ENCODE data around the gene APOBEC3F.

DNA sequence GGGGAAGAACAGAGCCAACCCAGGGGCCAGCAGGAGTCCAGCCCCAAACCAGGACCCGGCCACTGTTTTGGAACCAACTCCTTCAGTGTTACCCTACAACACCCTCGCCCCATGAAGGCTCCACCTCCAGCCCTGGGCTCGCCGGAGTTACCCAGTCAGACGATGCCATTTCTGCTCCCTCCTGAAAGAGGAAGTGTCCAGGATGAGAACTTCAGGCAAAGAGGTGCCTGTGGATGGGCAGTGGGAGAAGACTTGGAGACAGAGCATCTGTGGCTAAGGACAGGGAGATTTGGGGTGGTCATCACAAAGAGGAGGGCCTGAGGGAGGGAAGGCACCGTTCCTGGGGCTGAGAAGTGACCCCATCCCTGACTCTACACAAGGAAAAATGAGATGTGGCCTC is 44.6 kb upstream of the APOBEC3F start:
- TF ChIP-seq POLR2A (IDR thresholded peaks at IDR 0.05), result no peak
- TF ChIP-seq, protein P1, sequence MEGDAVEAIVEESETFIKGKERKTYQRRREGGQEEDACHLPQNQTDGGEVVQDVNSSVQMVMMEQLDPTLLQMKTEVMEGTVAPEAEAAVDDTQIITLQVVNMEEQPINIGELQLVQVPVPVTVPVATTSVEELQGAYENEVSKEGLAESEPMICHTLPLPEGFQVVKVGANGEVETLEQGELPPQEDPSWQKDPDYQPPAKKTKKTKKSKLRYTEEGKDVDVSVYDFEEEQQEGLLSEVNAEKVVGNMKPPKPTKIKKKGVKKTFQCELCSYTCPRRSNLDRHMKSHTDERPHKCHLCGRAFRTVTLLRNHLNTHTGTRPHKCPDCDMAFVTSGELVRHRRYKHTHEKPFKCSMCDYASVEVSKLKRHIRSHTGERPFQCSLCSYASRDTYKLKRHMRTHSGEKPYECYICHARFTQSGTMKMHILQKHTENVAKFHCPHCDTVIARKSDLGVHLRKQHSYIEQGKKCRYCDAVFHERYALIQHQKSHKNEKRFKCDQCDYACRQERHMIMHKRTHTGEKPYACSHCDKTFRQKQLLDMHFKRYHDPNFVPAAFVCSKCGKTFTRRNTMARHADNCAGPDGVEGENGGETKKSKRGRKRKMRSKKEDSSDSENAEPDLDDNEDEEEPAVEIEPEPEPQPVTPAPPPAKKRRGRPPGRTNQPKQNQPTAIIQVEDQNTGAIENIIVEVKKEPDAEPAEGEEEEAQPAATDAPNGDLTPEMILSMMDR (IDR thresholded peaks at IDR 0.05), result no peak

Measured in right lobe of liver (tissue), 4 donors.